Stimulated activated CD8-positive, alpha-beta memory T cell treated with anti-CD3 and anti-CD28 coated beads, Interleukin-7, amount 100 ng/mL, for 24 hours (primary cell): ENCODE measurements around the gene AK1.

ENCODE experiments used
- DNase-seq: peaks from one replicate; pipeline ENCODE4 v3.0.0-alpha.2; 2020; ENCODE audit warnings: low read depth

AK1 gene

DNA sequence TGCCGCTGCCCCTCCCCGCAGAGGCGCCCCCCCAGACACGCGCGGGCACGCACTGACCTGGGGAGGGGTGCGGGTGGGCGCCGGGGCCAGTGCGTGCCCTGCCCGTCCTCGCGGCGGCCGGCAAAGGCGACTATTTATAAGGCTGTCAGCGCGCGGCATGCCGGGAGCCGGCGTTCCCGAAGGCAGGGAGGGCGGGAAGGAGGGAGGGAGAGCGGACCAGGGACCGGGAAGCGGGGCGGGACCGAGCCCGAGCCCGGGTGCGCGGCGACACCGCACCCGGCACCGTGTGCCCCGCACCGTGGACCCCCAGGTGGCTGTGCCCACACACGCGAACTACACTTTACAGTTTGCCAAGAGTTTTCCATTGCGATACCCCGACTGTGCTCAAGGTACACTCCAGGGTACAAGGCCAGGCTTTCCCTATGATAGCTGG, at the start of gene AK1:
Gene AK1, minus strand, starts transcription at position 110 of the 433 bp plus-strand sequence. CDS start 3,058 bp downstream, outside the sequence.
- no peak for DNase-seq

DNA sequence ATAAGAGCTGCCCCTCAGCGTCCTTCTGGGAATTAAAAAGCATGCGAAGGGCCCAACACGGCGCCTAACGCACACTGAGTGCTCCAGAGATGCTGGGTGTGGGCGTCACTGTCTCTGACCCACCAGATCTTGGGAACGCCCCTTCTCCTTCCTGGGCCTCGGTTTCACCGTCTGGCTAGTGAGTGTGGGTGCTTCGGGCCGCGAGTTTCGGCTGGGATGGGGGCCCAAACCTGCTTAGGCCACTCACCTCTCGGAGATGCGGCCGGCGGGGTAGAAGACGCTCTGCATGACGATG, 49.4 kb upstream of the AK1 start:
- DNase-seq = no peak

GRCh38 chr9:127925959-127926905, 48.8 kb upstream of the AK1 start:
- DNase-seq = no peak

DNA sequence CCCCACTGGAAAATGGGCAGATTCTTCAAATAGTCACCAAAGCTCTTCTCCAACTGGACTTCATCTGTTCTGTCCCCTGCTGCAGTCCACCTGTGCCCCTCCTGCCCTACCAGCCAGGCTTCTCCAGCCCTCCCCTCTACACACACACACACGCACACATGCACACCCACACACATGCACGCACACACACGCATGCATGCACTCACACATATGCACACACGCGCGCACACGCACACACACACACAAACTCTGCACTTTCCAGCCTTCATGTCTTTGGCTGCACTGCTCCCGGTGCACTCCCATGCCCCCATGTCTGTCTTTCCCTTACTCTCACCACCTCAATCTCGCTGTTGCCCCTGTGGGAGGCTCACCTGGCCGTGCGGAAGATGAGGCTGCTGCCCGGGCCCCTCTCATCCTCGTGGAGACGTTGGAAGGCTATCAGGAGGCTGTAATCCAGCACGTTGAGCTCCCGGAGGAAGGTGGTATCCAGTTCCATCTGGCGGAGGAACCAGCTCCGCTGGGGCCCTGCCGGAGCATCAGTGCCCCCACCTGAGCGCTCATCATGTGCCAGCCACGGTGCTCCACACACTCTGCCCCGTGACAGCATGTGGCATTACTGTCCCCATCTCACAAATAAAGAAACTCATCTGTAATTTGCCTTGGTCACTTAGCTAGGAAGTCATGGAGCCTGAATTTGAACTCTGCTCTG, 47.4 kb upstream of the AK1 start:
- DNase-seq = no peak

GRCh38 chr9:127923771-127924170, 46.3 kb upstream of the AK1 start:
- no peak for DNase-seq

DNA sequence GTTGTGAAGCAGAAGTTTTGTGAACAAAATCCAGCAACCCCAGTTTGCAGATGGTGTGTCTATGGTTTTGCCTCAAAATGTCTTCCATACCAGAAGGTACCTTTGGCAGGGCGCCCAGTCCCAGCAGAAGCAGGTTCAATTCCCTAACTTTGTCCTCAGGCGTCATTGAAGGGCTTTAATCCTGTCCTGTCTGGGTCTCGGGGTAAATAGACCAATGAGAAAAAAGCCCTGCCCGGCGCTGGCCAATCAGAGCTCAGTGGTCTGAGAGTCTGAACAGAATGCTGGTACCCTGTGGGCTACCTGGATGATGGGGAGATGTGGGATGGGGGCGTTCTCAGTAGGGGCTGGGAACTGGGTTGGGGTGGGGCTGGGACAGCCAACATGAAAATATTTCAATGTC, 45.6 kb upstream of the AK1 start:
- DNase-seq = no peak

DNA sequence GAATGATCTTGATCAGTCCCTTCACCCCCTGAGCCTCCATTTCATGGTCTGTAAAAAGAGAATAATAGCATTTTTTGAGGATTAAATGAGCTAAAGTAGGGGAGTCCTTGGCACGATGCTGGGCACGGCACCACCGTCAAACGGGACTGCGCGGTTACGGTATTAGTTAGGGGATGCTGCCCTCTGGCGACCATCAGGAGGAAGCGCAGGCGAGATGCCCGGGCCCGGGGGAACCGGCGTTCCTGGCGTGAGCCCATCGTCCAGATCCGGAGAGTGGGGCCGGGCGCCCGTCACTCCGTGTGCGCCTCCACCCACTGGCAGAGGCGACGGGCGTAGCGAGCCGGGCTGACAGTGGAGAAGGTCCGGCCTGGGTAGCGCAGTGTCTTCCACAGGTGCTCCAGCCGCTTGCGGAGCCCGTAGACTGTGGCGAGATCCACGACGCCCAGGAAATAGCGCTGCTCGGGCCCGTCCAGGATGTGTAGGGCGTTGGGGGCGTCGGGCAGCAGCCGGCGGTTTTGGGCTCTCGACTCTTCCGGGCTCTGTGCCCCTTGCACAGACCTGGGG, 44.2 kb upstream of the AK1 start:
- DNase-seq = peak; percentile 57

DNA sequence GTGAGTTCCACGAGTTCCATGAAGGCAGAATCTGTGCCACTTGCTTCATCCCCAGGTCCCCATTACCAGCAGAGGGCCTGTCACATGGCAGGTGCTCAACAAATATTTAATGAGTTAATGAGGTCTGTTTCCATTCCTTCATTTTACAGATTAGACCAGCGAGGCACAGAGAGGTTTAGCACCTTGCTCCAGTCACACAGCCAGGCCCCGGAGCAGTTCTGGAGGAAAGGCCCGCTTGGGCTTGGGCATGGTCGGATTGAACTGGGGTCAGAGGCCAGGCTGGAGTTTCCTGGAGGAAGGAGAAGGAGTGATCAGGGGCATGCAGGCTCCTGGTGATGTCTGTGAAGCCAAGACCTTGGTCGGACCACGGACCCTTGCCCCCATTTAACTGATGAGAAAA, 43.3 kb upstream of the AK1 start:
- DNase-seq = no peak

- DNase-seq = no peak
These were observed 41.9 kb upstream of the AK1 start for GRCh38 chr9:127919253-127919815.

- no peak for DNase-seq
These were observed 41.0 kb upstream of the AK1 start for GRCh38 chr9:127918183-127919107.

- DNase-seq = no peak
These were observed 40.1 kb upstream of the AK1 start for GRCh38 chr9:127917603-127918002.

DNA sequence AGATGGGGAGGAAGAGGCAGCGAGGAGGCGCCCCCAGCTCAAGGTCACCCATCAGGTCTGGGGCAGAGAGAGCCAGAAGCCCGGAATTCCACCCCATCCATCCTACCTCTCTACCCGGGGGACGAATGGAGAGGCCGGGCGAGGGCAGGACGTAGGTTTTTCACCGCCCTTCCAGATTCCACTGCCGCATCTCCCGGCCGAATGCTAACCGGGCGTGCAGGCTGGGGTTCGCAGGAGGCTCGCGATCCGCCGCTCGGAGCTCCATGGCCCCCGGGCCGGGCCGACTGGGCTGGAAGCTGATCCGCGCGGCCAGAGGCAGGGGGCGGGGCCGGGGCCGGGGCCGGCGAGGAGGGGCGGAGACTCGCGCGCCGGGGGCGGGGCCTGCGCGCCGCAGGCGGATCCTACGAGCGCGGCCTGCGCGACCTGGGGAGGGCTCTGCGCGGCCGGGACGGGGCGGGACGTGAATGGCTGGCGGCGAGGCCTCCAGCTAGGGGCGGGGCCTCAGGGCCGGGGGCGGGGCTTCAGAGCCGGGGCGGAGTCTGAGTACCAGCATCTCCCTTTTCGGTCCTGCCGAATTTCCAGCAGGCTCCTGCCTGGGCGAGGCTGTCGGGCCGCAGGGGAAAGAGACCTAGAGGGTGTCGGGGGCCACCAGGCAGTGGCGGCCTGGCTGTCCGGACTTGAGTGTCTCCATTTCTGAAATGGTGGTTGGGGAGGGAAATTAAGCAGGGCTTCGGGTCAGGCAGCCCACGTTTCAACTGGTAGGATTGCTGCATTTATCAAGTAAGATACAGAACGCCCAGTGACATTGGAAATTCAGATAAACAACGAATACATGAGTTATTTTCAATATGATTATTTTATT, 39.5 kb upstream of the AK1 start, which contains the start of gene ST6GALNAC4:
Gene ST6GALNAC4, minus strand, starts transcription at position 322 of the 862 bp plus-strand sequence. CDS start 622 bp downstream, outside the sequence.
- peak; percentile 95 for DNase-seq

DNA sequence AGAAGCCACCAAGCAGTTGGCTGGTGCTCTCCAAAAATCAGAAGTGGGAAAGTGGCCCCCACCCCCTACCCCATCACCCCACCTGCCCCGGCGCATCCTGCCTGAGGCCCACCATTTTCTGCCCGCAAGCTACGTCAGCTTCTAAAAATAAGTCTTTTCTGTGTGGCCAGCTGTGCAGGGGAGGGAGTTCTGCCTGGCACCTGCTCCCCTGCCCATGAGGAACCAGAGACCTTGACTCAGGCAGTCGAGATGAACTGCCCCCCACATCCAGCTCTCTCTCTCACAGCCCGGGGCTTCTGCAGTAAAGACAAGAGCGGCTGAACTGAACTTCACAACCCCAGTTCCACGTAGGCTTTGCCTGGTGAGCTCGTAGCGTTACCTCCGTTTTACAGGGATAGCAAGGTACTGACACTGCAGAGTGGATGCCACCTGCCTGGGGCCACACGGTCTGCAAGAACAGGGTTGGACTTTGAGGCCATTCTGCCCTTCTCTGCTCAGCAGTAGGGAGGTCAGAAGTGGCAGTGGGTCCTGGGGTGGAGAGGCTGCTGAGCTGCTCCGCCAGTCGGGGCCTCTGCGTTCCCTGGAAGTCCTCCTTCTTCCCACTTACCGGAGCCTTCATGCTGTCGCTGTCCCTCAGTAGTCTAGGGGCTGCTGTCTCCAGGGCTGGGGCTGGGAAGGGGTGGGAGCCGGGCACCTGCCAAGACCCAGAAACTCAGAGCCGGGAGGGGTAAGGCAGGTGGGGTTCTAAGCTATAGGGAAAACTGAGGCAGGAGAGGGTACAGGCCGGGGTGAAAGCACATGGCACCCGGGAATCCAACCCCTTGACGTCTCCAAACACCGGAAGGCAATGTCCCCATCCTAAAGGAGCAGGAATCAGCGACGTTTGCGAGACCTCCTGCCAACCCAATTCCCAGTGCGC, 38.6 kb upstream of the AK1 start:
- DNase-seq = no peak

- no peak for DNase-seq
These were observed 37.9 kb upstream of the AK1 start for GRCh38 chr9:127915325-127915752.

DNA sequence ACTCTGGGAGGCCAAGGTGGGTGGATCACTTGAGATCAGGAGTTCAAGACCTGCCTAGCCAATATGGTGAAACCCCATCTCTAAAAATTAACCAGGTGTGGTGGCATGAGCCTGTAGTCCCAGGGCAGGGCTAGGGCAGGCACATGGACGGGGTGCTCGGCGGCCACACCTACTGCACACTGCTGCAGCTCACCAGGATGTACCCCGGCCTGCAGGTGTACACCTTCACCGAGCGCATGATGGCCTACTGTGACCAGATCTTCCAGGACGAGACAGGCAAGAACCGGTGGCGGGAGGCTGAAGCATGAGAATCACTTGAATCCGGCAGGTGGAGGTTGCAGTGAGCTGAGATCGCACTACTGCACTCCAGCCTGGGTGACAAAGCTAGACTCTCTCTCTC, 36.2 kb upstream of the AK1 start:
- no peak for DNase-seq

- no peak for DNase-seq
These were observed 35.4 kb upstream of the AK1 start for GRCh38 chr9:127912882-127913281.

GRCh38 chr9:127912296-127912695, 34.8 kb upstream of the AK1 start:
- no peak for DNase-seq

DNA sequence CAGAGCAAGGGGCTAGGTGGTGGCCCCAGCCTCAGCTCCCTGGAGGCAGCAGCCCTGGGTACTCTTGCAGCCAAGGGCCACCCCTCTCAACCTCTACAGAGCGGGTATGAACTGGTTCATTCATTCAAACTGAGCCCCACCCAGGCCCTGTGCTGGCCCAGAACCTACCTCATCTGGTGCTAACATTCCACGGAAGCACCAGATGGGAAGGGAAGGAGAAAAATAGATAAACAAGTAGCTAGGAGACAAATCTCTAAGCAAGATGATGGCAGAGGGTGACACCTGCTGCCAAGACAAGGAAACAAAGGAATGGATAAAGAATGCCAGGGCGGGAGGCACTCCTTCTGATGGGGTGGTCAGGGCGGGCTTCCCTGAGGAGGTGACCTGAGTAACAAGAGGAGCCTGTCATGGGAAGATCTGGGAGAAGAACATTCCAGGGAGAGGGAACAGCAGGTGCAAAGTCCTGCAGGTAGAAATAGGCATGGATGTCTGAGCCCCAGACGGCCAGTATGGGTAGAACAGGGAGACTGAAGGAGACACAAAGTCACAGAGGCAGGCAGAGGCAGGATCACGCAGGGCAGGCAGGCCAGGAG, 33.2 kb upstream of the AK1 start:
- DNase-seq = no peak

DNA sequence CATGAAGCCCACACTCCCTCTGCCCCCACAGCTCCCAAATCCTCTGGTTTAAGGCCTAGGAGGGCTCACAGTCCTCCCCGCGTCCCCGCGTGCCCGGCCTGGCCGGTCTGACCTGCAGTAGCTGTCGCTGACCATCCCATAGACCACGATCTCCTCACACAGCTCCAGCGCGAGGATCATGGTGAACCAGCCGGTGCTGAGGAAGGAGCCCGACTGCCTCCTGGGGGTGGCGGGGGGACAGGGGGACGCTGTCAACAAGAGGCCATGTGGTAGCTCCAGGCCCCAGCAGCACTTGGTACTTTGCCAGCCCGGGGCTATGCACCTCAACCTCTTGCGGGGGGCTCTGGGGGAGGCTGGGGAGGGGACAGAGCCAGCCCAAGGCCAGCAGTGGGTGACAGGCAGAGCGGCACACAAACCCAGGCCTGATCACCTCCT, 32.4 kb upstream of the AK1 start:
- DNase-seq = no peak
